HG02840 (cell line): ENCODE results near the gene KRTAP2-3.
"Not testable (repeated sequence)": the region's sequence is repeated elsewhere in the genome, so short reads cannot be mapped to it uniquely, and the experiment has no call there.

Experiments
- ATAC-seq: cut with Tn5 transposase; IDR thresholded peaks from one replicate; pipeline ENCODE4 v1.9.1; 2021; ENCODE audit warnings: mild to moderate bottlenecking, moderate library complexity, moderate number of reproducible peaks; ENCODE audit not compliant: unreplicated experiment, low FRiP score

The KRTAP2-3 gene

GRCh38 chr17:41069031-41069430, 9.1 kb upstream of the KRTAP2-3 start:
- ATAC-seq: no peak

- ATAC-seq: no peak
Measured at GRCh38 chr17:41067281-41067680, 7.4 kb upstream of the KRTAP2-3 start.

- no peak for ATAC-seq
Measured at GRCh38 chr17:41065829-41066624, 6.1 kb upstream of the KRTAP2-3 start, which contains the start of gene KRTAP2-4. Gene KRTAP2-4, minus strand, starts transcription at chr17:41065879. Its CDS starts 34 bp downstream, at chr17:41065845.

GRCh38 chr17:41065016-41065689, 5.2 kb upstream of the KRTAP2-3 start:
- not testable (repeated sequence) for ATAC-seq

- ATAC-seq: no peak
Measured at GRCh38 chr17:41064301-41064700, 4.4 kb upstream of the KRTAP2-3 start.

- no peak for ATAC-seq
Measured at GRCh38 chr17:41063449-41063848, 3.5 kb upstream of the KRTAP2-3 start.

- no peak for ATAC-seq
Measured at GRCh38 chr17:41061964-41062363, 2.0 kb upstream of the KRTAP2-3 start.

- not testable (repeated sequence) for ATAC-seq
Measured at GRCh38 chr17:41059276-41060051, 450 bp downstream of the KRTAP2-3 start.

GRCh38 chr17:41058741-41059140, 1.2 kb downstream of the KRTAP2-3 start:
- no peak for ATAC-seq

- no peak for ATAC-seq
Measured at GRCh38 chr17:41057547-41057946, 2.4 kb downstream of the KRTAP2-3 start.

GRCh38 chr17:41055130-41055529, 4.8 kb downstream of the KRTAP2-3 start, which contains the start of gene KRTAP2-2:
Gene KRTAP2-2, minus strand, starts transcription at chr17:41055230. Its CDS starts 19 bp downstream, at chr17:41055211.
- ATAC-seq: not testable (repeated sequence)

- ATAC-seq: not testable (repeated sequence)
Measured at GRCh38 chr17:41054556-41054955, 5.4 kb downstream of the KRTAP2-3 start.

- no peak for ATAC-seq
Measured at GRCh38 chr17:41054025-41054424, 5.9 kb downstream of the KRTAP2-3 start.

- ATAC-seq: no peak
Measured at GRCh38 chr17:41052566-41052965, 7.3 kb downstream of the KRTAP2-3 start.

- no peak for ATAC-seq
Measured at GRCh38 chr17:41049110-41049509, 10.8 kb downstream of the KRTAP2-3 start.

- no peak for ATAC-seq
Measured at GRCh38 chr17:41048441-41048840, 11.5 kb downstream of the KRTAP2-3 start.

GRCh38 chr17:41046735-41047465, 13.0 kb downstream of the KRTAP2-3 start, which contains the start of gene KRTAP2-1:
Gene KRTAP2-1, minus strand, starts transcription at chr17:41047316. Its CDS starts 49 bp downstream, at chr17:41047267.
- ATAC-seq: not testable (repeated sequence)

GRCh38 chr17:41042953-41043352, 17.0 kb downstream of the KRTAP2-3 start:
- no peak for ATAC-seq

- ATAC-seq: not testable (repeated sequence)
Measured at GRCh38 chr17:41040783-41041571, 18.9 kb downstream of the KRTAP2-3 start, which contains the start of gene KRTAP1-1. Gene KRTAP1-1, minus strand, starts transcription at chr17:41041450. Its CDS starts 53 bp downstream, at chr17:41041397.
